Hippocampal formation (tissue), 2 donors: ENCODE data around the gene TJAP1.
"Not testable (repeated sequence)": the region's sequence is repeated elsewhere in the genome, so short reads cannot be mapped to it uniquely, and the experiment has no call there.

Experiments
- DNase-seq, 2 donors: peaks; one replicate each; lab custom pipeline; 2025; lab: John Stamatoyannopoulos, UW

TJAP1 gene

DNA sequence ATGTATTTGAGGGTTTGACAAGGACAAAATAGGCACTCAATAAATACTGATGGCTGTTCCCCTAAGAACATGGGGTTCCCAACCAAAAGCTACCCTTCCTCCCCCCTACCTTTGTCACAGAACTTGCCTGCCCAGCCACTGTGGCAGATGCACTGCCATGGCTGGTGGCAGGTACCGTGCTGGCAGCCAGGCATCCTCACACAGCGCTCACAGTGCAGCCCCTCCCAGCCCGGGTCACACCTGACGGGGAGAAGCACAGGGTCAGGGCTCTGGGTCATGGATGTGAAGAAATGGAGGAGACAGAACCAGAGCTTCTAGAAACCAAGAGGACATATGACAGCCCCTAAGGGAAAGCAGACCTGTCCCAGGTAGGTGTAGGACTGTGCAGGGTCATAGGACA, 24.5 kb upstream of the TJAP1 start:
- no peak for DNase-seq

DNA sequence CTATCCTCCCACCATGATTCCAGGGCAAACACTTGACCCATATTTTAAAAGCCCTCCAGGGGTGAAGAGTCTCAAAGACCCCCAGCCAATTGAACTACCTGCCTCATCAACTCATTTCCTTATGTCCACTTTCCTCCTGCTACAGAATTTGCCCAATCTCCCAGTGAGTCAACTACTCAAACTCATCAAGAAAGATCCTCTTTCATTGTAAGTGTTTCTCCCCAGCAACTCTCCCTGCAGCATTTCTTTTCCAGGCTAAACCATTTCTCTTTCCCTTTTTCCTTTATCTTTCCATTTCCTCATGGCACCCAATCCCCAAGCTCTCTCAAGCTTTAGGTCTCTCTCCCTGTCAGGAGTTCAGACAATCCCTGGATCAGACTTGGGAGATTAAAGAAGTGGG, 23.5 kb upstream of the TJAP1 start:
- DNase-seq, result no peak

DNA sequence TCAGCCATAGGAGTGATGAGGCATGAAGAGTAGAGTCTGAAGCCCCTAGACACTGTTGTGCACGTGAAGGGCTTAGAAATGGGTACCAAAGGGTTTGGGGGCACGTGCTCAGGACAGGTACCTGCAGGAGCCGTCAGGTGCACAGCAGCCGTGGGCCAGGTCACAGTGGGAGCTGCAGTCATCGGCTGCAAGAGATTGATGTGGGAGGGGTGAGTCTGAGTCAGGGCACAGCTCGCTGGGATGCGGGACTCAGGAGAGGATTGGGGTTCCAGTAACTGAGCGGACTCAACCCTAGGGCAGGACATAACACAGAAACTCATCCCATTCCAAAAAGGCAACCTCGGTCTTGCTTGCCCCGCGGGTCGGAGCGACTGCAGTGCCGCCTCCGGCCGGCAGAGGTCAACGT, 23.1 kb upstream of the TJAP1 start:
- DNase-seq, result peak in 1 of 2 donors; percentile 46

DNA sequence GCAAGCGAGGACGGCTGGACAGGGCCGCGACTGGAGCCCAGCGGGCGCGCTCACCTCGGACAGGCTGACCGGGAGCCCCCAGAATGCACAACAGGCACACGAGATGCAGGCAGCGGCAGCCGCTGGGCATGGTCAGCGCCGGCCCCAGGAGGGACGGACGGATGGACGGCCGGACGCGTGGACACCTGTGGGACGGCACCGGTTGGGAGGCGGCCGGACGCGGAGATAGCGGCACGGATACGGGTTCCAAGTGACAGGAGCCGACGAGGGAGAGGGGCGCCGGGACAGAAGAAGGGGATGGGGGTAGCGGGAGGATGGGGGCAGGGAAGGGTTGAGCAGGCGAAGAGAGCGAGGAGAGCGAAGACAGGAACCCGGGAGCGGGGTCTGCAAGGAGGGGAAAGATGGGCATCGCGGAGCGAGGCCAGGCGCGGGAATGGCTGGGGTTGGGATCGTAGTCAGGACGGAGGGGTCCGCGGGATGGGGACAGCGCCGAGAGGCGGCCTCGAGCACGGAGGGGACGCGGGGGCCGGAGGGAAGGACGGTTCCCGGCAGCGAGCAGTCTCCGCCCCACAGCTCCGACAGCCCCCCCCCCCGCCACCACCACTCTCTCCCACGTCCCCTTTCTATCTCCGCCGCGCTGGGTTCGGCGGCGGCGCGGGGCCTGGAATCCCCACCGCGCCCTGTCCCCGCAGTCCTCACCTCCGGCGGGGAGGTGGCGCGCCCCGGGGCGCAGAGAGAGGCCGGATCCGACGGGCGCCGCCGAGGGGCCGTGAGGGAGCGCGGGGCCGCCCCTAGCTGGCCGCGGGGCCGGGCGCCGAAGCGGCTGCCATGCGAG, 22.5 kb upstream of the TJAP1 start:
- peak; percentile 7 to 81 for DNase-seq

DNA sequence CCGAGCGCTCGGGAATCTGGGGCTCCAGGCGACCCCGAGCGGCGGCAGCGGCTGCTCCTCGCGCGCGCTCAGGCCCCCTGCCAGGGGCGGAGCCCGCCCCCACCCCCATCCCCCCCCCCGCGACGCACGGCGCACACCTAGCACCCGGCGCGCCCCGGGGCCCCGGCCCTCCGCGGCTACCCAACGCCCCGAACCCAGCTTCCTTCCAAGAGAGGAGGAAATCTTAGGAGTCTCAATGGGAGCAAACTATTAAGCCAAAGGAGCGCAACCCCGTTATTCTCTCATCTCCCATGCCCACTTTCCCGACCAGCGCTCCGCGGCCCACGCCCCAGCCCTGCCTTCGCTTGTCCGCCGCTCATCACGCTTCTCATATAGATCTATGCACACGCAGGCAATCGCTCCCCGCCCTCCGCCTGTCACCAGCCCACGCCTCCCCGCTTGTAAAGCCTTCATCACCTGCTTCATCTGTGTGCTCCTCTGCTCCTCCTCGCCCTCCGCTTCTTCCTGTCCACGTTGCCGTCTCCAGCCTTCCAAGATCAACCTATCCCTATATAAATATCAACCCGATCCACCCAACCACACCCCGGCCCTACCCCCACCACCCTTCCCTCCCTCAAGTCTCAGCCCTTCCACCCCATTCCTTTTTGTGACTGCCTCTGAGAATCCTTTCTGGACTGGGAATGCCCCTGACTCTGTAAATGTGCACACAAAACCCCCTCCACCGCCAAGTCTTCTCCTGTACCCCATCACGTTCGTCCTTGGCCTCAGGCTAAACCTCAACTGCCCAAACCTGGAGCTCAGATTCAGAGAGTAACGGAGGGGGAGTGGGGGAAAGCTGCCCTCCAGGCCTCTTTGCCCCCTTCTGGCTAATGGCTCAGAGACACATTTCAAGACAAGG, 21.6 kb upstream of the TJAP1 start, which contains the start of gene DLK2:
TSS of gene DLK2 (minus strand) at position 18 of the 898 bp plus-strand sequence. CDS start 723 bp downstream, outside the sequence.
- DNase-seq, result no peak

DNA sequence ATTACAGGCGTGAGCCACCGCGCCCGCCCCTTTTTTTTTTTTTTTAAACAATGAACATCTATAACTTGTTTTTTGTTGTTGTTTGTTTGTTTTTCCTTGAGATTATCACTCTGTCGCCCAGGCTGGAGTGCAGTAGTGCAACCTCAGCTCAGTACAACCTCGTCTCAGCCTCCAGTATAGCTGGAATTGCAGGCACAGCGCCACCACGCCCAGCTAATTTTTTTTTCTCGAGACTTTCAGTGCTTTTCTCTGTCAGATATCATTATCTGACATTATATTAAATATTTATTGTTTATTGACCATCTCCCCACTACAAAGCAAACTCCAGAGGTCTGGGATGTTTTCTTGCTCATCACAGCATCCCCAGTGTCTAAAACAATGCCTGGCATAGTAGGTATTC, 19.7 kb upstream of the TJAP1 start:
- no peak for DNase-seq

DNA sequence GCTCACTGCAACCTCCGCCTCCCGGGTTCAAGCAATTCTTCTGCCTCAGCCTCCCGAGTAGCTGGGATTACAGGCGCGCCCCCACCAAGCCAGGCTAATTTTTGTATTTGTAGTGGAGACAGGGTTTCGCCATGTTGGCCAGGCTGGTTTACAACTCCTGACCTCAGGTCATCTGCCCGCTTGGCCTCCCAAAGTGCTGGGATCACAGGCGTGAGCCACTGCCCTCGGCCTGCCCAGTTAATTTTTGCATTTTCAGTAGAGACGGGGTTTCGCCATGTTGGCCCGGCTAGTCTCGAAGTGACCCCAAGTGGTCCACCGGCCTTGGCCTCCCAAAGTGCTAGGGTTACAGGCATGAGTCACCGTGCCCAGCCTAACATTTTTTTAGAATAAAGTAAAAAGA, 19.2 kb upstream of the TJAP1 start:
- DNase-seq, result not testable (repeated sequence)

DNA sequence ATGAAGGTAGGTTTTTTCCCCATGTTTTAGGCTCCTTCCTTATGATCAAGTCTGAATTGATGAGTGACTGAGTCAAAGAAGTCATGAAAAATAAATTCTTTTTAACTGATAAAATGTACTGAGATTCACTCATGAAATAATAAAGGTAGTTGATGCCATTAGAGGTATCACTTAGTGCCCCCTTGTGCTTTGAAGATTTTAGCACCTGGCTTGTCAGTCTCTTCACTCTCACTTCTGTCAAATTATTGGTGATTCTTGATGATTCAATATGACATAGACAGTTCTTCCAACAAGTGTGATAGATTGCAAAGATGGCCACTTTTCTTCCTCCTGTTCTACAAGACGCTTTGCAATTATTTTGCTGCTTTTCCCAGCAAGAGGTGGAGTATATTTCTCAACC, 17.8 kb upstream of the TJAP1 start:
- no peak for DNase-seq

DNA sequence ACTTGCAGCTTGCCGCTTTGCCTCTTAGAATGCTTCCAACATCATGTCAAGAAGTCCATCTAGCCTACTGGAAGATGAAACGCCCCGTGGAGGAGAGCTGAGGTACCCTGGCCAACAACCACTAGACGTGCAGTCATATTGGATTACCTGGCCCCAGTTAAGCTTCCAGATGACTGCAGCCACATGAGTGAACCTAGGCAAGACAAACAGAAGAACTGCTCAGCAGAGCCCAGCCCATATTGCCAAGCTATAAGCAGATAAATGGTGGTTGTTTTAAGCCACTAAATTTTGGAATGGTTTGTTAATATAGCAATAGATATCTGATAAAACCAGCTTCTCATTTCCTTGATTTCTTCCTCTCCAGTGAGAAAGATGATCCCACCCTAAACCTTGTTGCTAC, 17.3 kb upstream of the TJAP1 start:
- DNase-seq, result no peak

DNA sequence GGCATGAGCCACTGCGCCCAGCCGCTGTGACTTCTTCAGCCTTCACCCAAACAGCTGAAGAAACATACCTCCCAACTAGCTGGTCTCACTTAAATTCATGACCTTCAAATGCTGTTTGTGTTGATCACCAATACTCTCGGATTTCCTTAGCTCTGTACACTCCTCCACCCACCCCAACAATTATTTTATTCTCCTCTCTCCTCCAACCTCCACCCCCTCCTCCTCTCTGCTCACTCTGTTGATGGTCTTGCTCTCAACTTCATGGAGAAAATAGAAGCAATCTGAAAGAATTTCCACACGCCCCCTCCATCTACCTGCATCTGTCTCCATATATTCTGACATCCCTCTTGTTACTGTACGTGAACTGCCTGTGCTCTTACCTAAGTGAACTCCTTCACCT, 15.4 kb upstream of the TJAP1 start:
- DNase-seq, result no peak

DNA sequence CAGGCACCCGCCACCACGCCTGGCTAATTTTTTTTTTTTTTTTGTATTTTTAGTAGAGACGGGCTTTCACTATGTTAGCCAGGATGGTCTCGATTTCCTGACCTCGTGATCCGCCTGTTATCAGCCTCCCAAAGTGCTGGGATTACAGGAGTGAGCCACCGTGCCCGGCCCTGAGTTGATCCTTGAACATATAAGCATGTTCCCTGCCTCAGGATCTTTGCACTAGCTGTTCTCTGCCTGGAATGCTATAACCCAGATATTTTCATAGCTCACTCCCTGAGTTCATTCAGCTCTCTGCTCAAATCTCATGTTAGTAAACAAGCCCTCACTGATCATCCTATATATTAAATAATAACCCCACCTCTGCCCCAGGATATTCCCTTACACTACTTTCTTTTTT, 13.0 kb upstream of the TJAP1 start:
- no peak for DNase-seq

DNA sequence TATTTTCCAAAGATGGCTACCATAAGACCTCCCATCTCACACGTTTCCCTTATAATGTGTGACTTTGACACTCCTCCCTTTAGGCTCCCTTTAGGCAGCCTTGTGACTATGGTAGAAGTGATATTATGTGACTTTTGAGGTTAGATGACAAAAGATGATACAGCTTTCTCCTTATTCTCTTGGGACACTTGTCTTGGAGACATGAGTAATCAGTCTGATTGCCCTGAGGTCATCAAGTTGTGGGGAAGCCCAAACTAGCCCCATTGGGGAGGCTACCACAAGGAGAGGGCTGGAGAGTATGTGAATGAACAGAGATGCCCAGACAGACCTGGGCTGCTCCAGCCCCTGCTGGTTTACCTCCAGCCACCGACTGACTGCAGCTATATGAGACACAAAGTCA, 11.4 kb upstream of the TJAP1 start:
- no peak for DNase-seq

DNA sequence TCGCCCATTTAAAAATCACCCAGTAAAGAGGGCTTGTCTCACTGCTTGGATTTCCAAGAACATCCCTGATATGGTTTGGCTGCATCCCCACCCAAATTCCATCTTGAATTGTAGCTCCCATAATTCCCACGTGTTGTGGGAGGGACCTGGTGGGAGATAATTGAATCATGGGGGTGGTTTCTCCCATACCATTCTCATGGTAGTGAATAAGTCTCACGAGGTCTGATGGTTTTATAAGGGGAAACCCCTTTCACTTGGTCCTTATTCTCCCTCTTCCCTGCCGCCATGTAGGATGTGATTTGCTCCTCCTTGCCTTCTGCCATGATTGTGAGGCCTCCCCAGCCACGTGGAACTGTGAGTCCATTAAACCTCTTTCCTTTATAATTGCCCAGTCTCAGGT, 10.1 kb upstream of the TJAP1 start:
- not testable (repeated sequence) for DNase-seq

DNA sequence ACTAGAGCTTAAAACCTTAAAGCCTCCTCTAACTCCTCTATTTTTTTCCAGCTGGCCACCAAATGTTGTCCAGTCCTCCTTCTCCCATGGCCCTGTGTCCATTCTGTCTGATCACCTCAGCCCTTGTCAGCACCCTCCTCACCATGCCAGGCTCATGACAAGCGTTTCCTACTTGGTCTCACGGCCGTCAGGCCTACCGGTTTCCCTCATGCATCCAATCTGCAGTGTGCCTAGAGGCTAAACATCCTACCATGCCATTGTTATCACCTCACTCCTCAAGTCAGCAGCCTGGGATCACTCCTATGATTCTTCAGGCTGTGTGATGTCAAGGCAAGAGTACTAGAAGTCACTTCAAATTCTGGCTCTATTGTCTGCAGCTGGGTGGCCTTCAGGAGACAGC, 9.6 kb upstream of the TJAP1 start:
- no peak for DNase-seq

DNA sequence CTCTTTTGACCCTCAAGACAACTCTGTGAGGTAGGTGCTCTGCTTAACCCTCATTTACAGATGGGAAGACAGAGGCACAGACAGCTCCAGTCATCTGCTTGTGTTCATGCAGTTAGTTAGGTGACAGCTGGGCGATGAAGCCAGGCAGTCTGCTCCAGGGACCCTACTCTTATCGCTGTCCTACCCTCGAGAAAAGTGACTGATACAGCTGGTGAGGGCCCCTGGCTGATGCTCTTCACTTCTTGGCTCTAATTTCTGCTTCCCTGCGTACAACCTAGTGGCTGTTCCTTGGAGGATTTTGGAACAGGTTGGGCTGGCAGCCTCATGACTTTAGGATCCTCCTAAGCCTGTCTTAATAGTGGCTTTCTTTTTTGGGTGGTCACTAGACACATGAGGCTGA, 9.1 kb upstream of the TJAP1 start:
- no peak for DNase-seq

DNA sequence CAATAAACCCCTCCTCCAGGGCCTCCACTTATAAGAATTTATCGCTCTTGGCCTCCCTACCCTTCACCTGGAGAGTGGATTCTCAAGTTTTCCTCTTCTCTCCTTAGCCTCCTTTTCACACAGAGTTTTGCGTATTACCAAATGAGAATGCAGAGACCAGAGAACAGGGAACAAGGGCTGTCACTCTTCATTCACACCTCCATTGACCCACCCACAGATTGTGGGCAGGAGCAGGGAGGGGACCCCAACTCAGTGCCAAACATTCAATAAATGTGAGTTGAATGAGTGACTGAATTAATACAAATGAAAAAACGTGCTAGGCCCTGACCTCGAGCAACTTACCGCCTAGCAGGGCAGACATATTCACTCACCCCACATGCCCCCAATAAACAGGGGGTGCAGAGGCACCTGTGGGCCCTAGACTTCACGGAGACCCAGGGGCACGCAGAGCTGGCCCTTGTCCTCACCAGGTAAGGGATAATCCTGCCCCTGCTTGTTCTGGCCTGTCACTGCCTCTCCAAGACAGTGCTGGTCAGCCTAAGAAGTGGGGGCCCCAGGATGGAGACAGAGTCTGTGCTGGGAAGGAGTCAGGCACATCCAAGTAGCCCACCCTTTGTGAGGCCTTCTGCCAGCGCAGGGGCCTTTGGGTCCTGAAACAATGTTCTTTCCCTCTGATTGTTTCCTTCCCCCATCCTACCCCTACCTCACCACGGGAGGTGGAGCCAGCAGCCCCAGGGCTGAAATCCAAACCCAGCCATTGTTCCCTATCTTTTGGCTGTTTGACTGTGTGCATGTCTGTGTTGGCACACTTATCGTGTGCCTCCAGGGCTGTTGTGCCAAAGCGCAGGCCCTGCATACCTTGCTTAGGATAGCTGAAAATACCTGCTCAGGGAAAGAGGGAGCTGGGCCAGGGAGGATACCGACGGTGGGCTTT, 8.4 kb upstream of the TJAP1 start:
- DNase-seq, result no peak

DNA sequence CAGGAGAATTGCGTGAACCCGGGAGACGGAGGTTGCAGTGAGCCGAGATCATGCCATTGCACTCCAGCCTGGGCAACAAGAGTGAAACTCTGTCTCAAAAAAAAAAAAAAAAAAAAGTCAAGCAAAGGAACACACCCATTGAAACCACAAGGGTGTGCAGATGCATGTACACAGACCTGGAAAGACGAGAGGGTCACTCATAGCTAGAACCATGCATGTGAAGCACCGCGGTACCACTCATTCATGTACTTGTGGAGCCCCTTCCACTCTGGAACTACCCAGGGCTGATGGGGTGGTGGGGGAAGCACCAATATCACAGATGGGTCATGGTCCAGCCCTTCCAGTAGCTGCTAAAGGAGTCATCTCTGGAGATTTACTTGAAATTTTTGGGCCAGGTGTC, 7.4 kb upstream of the TJAP1 start:
- no peak for DNase-seq

DNA sequence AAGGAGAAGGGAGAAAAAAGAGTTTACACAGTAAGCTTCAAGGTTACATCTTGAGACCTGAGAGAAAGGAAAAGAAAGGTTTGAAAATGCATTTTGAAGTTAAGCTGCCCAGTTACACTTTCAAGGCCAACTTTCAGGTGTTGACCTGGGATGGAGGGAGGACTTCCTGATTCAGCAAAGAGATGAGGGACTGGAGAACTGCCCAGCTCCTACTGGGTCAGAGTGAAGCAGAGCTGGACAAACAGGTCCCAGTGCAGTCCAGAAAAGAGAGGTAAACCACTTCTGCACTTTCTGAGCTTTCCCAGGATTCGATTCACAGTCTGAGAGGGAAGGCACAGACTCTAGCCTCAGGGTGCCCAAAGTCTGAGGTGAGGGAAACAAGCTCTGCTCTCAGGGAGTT, 6.0 kb upstream of the TJAP1 start:
- DNase-seq, result no peak

DNA sequence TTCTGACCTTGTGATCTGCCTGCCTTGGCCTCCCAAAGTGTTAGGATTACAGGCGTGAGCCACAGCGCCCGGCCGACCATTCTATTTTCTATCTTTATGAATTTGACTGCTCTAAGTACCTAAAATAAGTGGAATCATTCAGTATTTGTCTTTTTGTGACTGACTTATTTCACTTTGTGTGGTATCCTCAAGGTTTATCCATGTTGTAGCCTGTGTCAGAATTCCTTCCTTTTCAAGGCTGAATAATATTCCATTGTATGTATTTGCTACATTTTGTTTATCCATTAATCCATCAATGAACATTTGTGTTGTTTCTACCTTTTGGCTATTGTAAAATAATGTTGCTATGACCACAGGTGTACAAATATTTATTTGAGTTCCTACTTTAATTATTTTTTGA, 4.9 kb upstream of the TJAP1 start:
- DNase-seq, result no peak

DNA sequence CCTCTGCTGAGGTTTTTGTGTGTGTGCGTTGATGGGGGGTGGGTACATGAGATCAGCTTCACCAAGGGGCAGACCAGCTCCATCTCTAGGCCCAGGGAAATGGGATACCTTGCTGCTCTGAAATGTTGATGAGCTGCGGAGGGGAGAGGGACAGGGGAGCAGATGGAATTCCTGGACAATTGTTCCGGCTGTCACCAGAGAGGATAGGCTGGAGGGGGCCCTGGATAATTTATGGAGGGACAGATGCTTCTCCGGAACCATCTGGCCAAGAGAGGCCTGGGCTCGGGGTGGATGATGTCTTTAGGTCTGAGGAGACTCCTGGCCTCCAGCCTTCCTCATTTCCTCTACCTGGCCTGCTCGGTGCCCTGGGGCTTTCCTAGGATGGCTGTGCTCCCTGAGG, 1.9 kb upstream of the TJAP1 start:
- no peak for DNase-seq

DNA sequence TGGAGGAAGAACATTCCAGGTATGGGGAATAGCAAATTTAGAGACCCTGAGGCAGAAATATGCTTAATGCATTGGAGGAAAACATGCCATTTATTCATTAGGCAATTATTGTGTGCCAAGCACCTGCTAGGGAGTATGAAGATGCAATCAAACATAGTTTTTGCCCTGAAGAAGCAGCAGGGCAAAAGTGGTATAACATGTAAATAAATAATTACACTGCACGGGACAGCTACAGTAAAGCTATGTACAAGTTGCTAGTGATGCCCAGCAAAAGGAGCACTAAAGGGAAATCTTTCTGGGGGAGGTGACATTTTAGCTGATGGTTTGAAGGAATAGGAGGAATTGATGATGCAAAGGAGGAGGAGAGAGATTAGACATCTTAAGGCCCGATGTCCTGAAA, 624 bp upstream of the TJAP1 start:
- DNase-seq, result no peak

DNA sequence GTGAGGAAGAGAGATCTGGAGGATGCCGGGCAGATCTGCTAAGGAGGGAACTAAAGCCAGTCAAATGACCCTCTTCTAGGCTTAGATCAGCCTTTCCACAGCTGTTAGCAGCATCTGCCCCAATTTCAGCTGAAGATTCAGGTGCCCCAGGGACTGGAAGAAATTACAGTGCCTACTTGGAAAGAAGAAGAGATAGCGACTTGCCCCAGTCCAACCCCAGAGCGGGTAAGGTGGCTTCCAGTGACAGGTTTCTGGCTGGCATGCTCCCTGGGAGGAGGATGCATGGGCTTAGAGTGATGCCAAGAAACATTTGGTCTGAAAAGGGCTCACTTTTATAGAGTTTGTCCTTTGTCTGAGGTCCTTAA, 620 bp downstream of the TJAP1 start:
- DNase-seq, result no peak
